Erythroblast (primary cell): ENCODE measurements around the gene DACH1.

Source experiments
- GATA1 ChIP-seq: IDR thresholded peaks from 2 replicates; pipeline ENCODE4 v1.6.1; 2011; ENCODE audit warnings: low read depth, mild to moderate bottlenecking, control low read depth, low read length, moderate library complexity
- POLR2A ChIP-seq: IDR thresholded peaks from 2 replicates; pipeline ENCODE4 v1.6.1; 2011; ENCODE audit warnings: mild to moderate bottlenecking, low read length

GRCh38 chr13:71820699-71821098, 46.3 kb downstream of the DACH1 start:
- TF ChIP-seq POLR2A (no peak), GATA1 (no peak)
